D341Med (cell line): ENCODE measurements around the gene RIC8B.

Experiments
- DNase-seq: peaks from one replicate; pipeline ENCODE4 v3.0.0; 2012; ENCODE audit warnings: low spot score

Gene RIC8B

GRCh38 chr12:106758349-106759110, 16.0 kb upstream of the RIC8B start:
- DNase-seq: peak; percentile 48

GRCh38 chr12:106759526-106760183, 14.8 kb upstream of the RIC8B start:
- DNase-seq: peak; percentile 52

- DNase-seq: no peak
Measured at GRCh38 chr12:106760184-106760531, 14.3 kb upstream of the RIC8B start.

GRCh38 chr12:106764220-106764619, 10.3 kb upstream of the RIC8B start:
- no peak for DNase-seq

GRCh38 chr12:106764738-106765137, 9.7 kb upstream of the RIC8B start:
- DNase-seq: peak; percentile 43

GRCh38 chr12:106766393-106766826, 8.1 kb upstream of the RIC8B start:
- no peak for DNase-seq

- no peak for DNase-seq
Measured at GRCh38 chr12:106767206-106767605, 7.3 kb upstream of the RIC8B start.

GRCh38 chr12:106767954-106768822, 6.3 kb upstream of the RIC8B start:
- no peak for DNase-seq

GRCh38 chr12:106769078-106769477, 5.4 kb upstream of the RIC8B start:
- no peak for DNase-seq

- DNase-seq: no peak
Measured at GRCh38 chr12:106769546-106769945, 4.9 kb upstream of the RIC8B start.

GRCh38 chr12:106771425-106771824, 3.1 kb upstream of the RIC8B start:
- no peak for DNase-seq

GRCh38 chr12:106773286-106774004, 1.0 kb upstream of the RIC8B start:
- DNase-seq: no peak

- DNase-seq: no peak
Measured at GRCh38 chr12:106774808-106775524, 484 bp downstream of the RIC8B start.

GRCh38 chr12:106776897-106777296, 2.4 kb downstream of the RIC8B start:
- DNase-seq: no peak

GRCh38 chr12:106780010-106780631, 5.6 kb downstream of the RIC8B start:
- no peak for DNase-seq

GRCh38 chr12:106782619-106783018, 8.1 kb downstream of the RIC8B start:
- no peak for DNase-seq

GRCh38 chr12:106783515-106783914, 9.0 kb downstream of the RIC8B start:
- DNase-seq: no peak

GRCh38 chr12:106790020-106790419, 15.5 kb downstream of the RIC8B start:
- DNase-seq: no peak

GRCh38 chr12:106791531-106791930, 17.0 kb downstream of the RIC8B start:
- DNase-seq: no peak

GRCh38 chr12:106794369-106794768, 19.9 kb downstream of the RIC8B start:
- no peak for DNase-seq

- no peak for DNase-seq
Measured at GRCh38 chr12:106801167-106801708, 26.8 kb downstream of the RIC8B start.
